AG10803 (cell line): ENCODE data around the gene MYT1.

Experiments used
- DNase-seq: peaks from one replicate; pipeline ENCODE4 v3.0.0; 2010; ENCODE audit warnings: low read depth
- H3K4me3 ChIP-seq: 2 replicates; pipeline ENCODE4 v1.5.1; 2011; ENCODE audit warnings: mild to moderate bottlenecking, low read length, control low read depth
- CTCF ChIP-seq: conservative IDR thresholded peaks from 2 replicates; pipeline ENCODE4 v1.5.1; 2011; ENCODE audit warnings: mild to moderate bottlenecking, low read length, control low read depth, inconsistent platforms

MYT1 gene

GRCh38 chr20:64189986-64190385 is 25.7 kb downstream of the MYT1 start:
- H3K4me3 ChIP-seq = no peak overlapping the region
- no peak for TF ChIP-seq CTCF
- no peak for DNase-seq

GRCh38 chr20:64191002-64191401 is 26.8 kb downstream of the MYT1 start:
- DNase-seq = no peak
- H3K4me3 ChIP-seq = no peak overlapping the region
- TF ChIP-seq CTCF = no peak

GRCh38 chr20:64192406-64192805 is 28.2 kb downstream of the MYT1 start:
- TF ChIP-seq CTCF = no peak
- DNase-seq = no peak
- H3K4me3 ChIP-seq = no peak overlapping the region

- DNase-seq = no peak
- no peak for TF ChIP-seq CTCF
- H3K4me3 ChIP-seq = no peak overlapping the region
Observed at GRCh38 chr20:64193058-64193457, 28.8 kb downstream of the MYT1 start.

GRCh38 chr20:64194269-64194668 is 30.0 kb downstream of the MYT1 start:
- no peak overlapping the region for H3K4me3 ChIP-seq
- TF ChIP-seq CTCF = no peak
- no peak for DNase-seq

- no peak overlapping the region for H3K4me3 ChIP-seq
- DNase-seq = no peak
- TF ChIP-seq CTCF = no peak
Observed at GRCh38 chr20:64196309-64196708, 32.1 kb downstream of the MYT1 start.

- H3K4me3 ChIP-seq = no peak overlapping the region
- no peak for DNase-seq
- no peak for TF ChIP-seq CTCF
Observed at GRCh38 chr20:64196847-64197306, 32.6 kb downstream of the MYT1 start.
